Endothelial cell of umbilical vein (primary cell): ENCODE results near the gene UTF1. TPM values are rescaled to one million over a fixed set of nuclear protein-coding genes. Genes with fewer than 3 reads are reported as not detected.

Source experiments
- BruUV-seq: library from RNA; stranded (reverse); fragments of 400-500 nt; replicated peaks from 2 replicates; lab custom pipeline; 2021; lab: Mats Ljungman, UMichigan
- CTCF ChIA-PET: fragments of 300-600, 350-600 bp; sonication (Branson Sonifier 250); formaldehyde crosslinking; loops from one replicate; lab custom pipeline; 2021; ENCODE audit warnings: antibody characterized with exemption, inconsistent platforms; lab: Charles Lee
- POLR2A ChIA-PET: fragments of 300-600, 350-600 bp; sonication (Branson Sonifier 250); formaldehyde crosslinking; loops from one replicate; lab custom pipeline; 2021; ENCODE audit warnings: antibody characterized with exemption, inconsistent platforms; lab: Charles Lee
- DNase-seq: peaks from one replicate; pipeline ENCODE4 v3.0.0-alpha.2; 2011; ENCODE audit warnings: low read depth, low spot score
- FAIRE-seq: peaks from 2 replicates; lab custom pipeline; 2011; peaks lifted over from hg19 to GRCh38; lab: Jason Lieb, UNC
- H2AFZ ChIP-seq: 2 replicates; pipeline ENCODE4 v1.6.0; 2012; ENCODE audit warnings: low read depth, low read length, control low read depth, inconsistent platforms
- H3K27ac ChIP-seq: 2 replicates; pipeline ENCODE4 v1.5.1; 2011; ENCODE audit warnings: low read depth, mild to moderate bottlenecking, control low read depth, low read length, moderate library complexity; ENCODE audit not compliant: insufficient read depth
- H3K27me3 ChIP-seq, 2 experiments: 2 replicates each; pipeline versions ENCODE4 v1.6.0 to v1.6.1; 2011; ENCODE audit warnings: low read length in 2 of 2, mixed read lengths in 1 of 2; ENCODE audit not compliant: control insufficient read depth in 2 of 2, insufficient read depth in 2 of 2
- H3K36me3 ChIP-seq, 2 experiments: 2 replicates in 1 of 2; 3 replicates in 1 of 2; pipeline ENCODE4 v1.5.1; 2011; ENCODE audit warnings: low read length in 2 of 2, mild to moderate bottlenecking in 1 of 2, moderate library complexity in 1 of 2; ENCODE audit not compliant: control insufficient read depth in 2 of 2, insufficient read depth in 2 of 2; ENCODE audit errors: extremely low read depth in 1 of 2
- H3K4me1 ChIP-seq: 3 replicates; pipeline ENCODE4 v1.5.1; 2011; ENCODE audit warnings: mild to moderate bottlenecking, low read length; ENCODE audit not compliant: control insufficient read depth, insufficient read depth; ENCODE audit errors: extremely low read depth
- H3K4me2 ChIP-seq: 2 replicates; pipeline ENCODE4 v1.6.1; 2011; ENCODE audit warnings: low read length, control low read depth, mixed read lengths; ENCODE audit not compliant: insufficient read depth
- H3K4me3 ChIP-seq, 3 experiments: fragments of 200-600 bp in 1 of 3; sonication (generic), shearing (Covaris generic) in 1 of 3; replicated peaks in 1 of 3; 2 replicates each; pipeline ENCODE4 v1.5.1; 2011 to 2016; ENCODE audit warnings: control low read depth in 3 of 3, low read length in 3 of 3, mild to moderate bottlenecking in 2 of 3, inconsistent platforms in 1 of 3, low read depth in 1 of 3, moderate library complexity in 1 of 3; ENCODE audit not compliant: insufficient read depth in 1 of 3
- H3K79me2 ChIP-seq: 2 replicates; pipeline ENCODE4 v1.6.0; 2012; ENCODE audit warnings: low read length, inconsistent platforms; ENCODE audit not compliant: control insufficient read depth, insufficient read depth
- H3K9ac ChIP-seq: replicated peaks from 2 replicates; pipeline ENCODE3; 2011; ENCODE audit warnings: low read length, control low read depth; ENCODE audit not compliant: insufficient read depth; ENCODE audit errors: extremely low read depth
- H3K9me1 ChIP-seq: replicated peaks from 3 replicates; pipeline ENCODE4 v1.6.0; 2011; ENCODE audit warnings: mild to moderate bottlenecking, low read length; ENCODE audit not compliant: control insufficient read depth, insufficient read depth; ENCODE audit errors: extremely low read depth
- H3K9me3 ChIP-seq: replicated peaks from 2 replicates; pipeline ENCODE4 v1.5.1; 2012; ENCODE audit warnings: low read length, inconsistent platforms; ENCODE audit not compliant: control insufficient read depth, insufficient read depth
- H4K20me1 ChIP-seq: replicated peaks from 2 replicates; pipeline ENCODE3; 2011; ENCODE audit warnings: mild to moderate bottlenecking, low read length; ENCODE audit not compliant: control insufficient read depth, insufficient read depth; ENCODE audit errors: extremely low read depth
- EZH2 ChIP-seq: IDR thresholded peaks from 2 replicates; pipeline ENCODE4 v1.6.1; 2012; ENCODE audit warnings: borderline replicate concordance, low read depth, mild to moderate bottlenecking, moderate library complexity, low read length, inconsistent platforms; ENCODE audit not compliant: severe bottlenecking
- FOS ChIP-seq: IDR thresholded peaks from 2 replicates; pipeline ENCODE4 v1.6.1; 2011; ENCODE audit warnings: mild to moderate bottlenecking, low read length, moderate library complexity, borderline replicate concordance; ENCODE audit not compliant: insufficient read depth
- POLR2A ChIP-seq: IDR thresholded peaks from 2 replicates; pipeline ENCODE4 v1.6.1; 2012; ENCODE audit warnings: low read depth, mild to moderate bottlenecking, control low read depth, low read length
- dilution Hi-C: fragments of 300-500 bp; cut with MboI; formaldehyde crosslinking; loops from one replicate; pipeline ENCODE4 v1.15.0; 2019; ENCODE audit warnings: low sequenced_read_pairs; ENCODE audit not compliant: extremely low pct_ligation_motif_present
- intact Hi-C: fragments of 100-400 bp; cut with micrococcal nuclease; formaldehyde crosslinking; loops from one replicate; pipeline ENCODE4 v1.10.0; 2022
- polyA plus RNA-seq, 4 experiments: library from polyadenylated mRNA; depleted of rRNA in 3 of 4; stranded (reverse) in 3 of 4; unstranded in 1 of 4; fragments of >200 nt; gene quantifications; 2 replicates each; pipeline versions ENCODE4 v1.2.1 to v1.2.3, GENCODE V29; 2011 to 2012; ENCODE audit warnings: missing spikeins in 1 of 4
- total RNA-seq: library from RNA; stranded (reverse); gene quantifications from 2 replicates; pipeline ENCODE4 v1.2.3, GENCODE V29; 2021

UTF1 gene
- total and polyA plus RNA-seq, 2 donors (not counting 3 experiments of a cell fraction or from before 2014, with no cell fraction given): not detected

DNA sequence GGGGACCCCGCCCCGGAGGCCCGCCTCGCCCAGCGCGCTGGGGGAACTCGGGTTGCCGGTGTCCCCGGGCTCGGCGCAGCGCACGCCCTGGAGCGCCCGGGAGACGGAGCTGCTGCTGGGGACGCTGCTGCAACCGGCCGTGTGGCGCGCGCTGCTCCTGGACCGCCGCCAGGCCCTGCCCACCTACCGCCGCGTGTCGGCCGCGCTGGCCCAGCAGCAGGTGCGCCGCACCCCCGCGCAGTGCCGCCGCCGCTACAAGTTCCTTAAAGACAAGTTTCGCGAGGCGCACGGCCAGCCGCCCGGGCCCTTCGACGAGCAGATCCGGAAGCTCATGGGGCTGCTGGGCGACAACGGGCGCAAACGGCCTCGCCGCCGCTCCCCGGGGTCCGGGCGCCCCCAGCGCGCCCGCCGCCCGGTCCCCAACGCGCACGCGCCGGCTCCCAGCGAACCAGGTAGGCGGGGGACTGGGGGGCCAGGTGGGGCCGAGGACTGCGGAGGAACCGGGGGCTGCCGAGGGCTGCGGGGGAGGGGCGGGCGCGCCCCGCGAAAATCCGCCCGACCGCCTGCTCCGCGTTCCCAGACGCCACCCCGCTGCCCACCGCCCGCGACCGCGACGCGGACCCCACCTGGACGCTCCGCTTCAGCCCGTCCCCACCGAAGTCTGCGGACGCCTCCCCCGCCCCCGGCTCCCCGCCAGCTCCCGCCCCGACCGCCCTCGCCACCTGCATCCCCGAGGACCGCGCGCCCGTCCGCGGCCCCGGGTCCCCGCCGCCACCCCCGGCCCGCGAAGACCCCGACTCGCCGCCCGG lies 574 bp downstream of the UTF1 start:
- TF ChIP-seq POLR2A (no peak), FOS (no peak), EZH2 (peak; percentile 29)
- CTCF ChIA-PET: no interaction called here
- H3K27me3 ChIP-seq: peaks cover 28 to 39% of the 10 kb centered on the region in 2 experiments
- no peak overlapping the region for H3K27ac ChIP-seq
- no peaks in the 10 kb centered on the region for H3K9me3 ChIP-seq
- no peak overlapping the region for H3K4me3 ChIP-seq
- dilution Hi-C loops (no loop called here), intact Hi-C loops (no loop called here)
- H3K79me2 ChIP-seq: no peaks in the 10 kb centered on the region
- no peak overlapping the region for H2AFZ ChIP-seq
- BruUV-seq: no TSS peak
- POLR2A ChIA-PET: no interaction called here
- DNase-seq: no peak
- H3K4me2 ChIP-seq: no peak overlapping the region
- H3K9ac ChIP-seq: no peak overlapping the region
- H3K36me3 ChIP-seq: no peaks in the 10 kb centered on the region
- H3K4me1 ChIP-seq: no peaks in the 10 kb centered on the region
- no peak for FAIRE-seq
- H4K20me1 ChIP-seq: no peaks in the 10 kb centered on the region
- no peaks in the 10 kb centered on the region for H3K9me1 ChIP-seq

GRCh38 chr10:133231244-133231945 lies 1.4 kb downstream of the UTF1 start:
- no peaks in the 10 kb centered on the region for H3K36me3 ChIP-seq
- no TSS peak for BruUV-seq
- CTCF ChIA-PET: no interaction called here
- H3K27ac ChIP-seq: no peak overlapping the region
- no peaks in the 10 kb centered on the region for H3K9me1 ChIP-seq
- no peak overlapping the region for H3K4me3 ChIP-seq
- H4K20me1 ChIP-seq: no peaks in the 10 kb centered on the region
- no peaks in the 10 kb centered on the region for H3K9me3 ChIP-seq
- peak; percentile 79 for TF ChIP-seq EZH2
- TF ChIP-seq FOS: no peak
- no peak overlapping the region for H3K9ac ChIP-seq
- POLR2A ChIA-PET: no interaction called here
- H2AFZ ChIP-seq: no peak overlapping the region
- no peak overlapping the region for H3K4me2 ChIP-seq
- no peak for DNase-seq
- no peak for FAIRE-seq
- H3K4me1 ChIP-seq: no peaks in the 10 kb centered on the region
- intact Hi-C loops (no loop called here), dilution Hi-C loops (no loop called here)
- H3K79me2 ChIP-seq: no peaks in the 10 kb centered on the region
- H3K27me3 ChIP-seq: peaks cover 32 to 45% of the 10 kb centered on the region in 2 experiments
